Measurements from ENCODE around the gene MEA1.

DNA sequence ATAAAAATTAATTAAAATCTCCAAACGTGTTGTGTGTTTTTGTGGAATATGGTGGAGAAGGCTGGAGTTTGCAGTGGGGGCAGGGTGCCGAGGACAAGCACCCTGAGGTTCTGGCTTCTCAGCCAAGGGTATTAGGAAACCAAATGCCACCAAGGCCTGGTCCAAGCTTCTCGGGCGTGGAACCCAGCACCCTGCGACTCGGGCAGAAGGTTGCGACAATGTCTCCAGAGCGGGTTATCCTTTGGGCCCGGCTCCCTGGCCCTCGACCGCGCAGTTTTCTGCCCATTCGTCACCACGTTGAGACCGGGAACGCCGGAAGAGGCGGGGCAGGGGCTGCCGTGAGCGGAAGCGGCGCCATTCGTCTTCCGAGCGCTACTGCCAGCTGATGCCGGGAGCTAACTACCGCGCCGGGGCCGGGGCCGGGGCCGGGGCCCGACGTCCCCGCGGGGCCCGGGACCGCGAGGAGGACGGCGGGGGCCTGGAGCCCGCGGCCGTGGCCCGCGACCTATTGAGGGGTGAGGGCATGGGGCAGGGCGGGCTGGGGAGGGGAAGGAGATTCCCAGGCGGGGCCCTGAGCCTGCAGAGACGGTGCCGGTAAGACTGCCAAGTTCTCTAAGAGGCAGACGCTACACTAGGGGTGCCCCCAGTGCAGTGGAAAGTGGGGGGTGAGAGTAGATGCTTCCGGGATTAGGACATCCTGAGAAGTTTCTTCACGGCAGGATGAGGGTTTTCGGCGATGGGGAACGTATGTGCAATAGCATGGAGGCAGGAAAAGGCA, 7.7 kb upstream of the MEA1 start, which contains the start of gene RRP36:
- TF ChIP-seq, protein P1, sequence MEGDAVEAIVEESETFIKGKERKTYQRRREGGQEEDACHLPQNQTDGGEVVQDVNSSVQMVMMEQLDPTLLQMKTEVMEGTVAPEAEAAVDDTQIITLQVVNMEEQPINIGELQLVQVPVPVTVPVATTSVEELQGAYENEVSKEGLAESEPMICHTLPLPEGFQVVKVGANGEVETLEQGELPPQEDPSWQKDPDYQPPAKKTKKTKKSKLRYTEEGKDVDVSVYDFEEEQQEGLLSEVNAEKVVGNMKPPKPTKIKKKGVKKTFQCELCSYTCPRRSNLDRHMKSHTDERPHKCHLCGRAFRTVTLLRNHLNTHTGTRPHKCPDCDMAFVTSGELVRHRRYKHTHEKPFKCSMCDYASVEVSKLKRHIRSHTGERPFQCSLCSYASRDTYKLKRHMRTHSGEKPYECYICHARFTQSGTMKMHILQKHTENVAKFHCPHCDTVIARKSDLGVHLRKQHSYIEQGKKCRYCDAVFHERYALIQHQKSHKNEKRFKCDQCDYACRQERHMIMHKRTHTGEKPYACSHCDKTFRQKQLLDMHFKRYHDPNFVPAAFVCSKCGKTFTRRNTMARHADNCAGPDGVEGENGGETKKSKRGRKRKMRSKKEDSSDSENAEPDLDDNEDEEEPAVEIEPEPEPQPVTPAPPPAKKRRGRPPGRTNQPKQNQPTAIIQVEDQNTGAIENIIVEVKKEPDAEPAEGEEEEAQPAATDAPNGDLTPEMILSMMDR (conservative IDR thresholded peaks at IDR 0.05 in 1 of 2, IDR thresholded peaks at IDR 0.05 in 1 of 2; ENCODE audit: extremely low read depth in 1 of 2, insufficient read depth in 1 of 2, low read depth in 1 of 2, low read length in 2 of 2) = no peak
- TF ChIP-seq EZH2 (IDR thresholded peaks at IDR 0.05; ENCODE audit: borderline replicate concordance, low read length) = no peak

Measured in mammary epithelial cell (primary cell).